ENCODE results near the gene ANKRD6. TPM values are rescaled to one million over a fixed set of nuclear protein-coding genes. Genes with fewer than 3 reads are reported as not detected.

The ANKRD6 gene
- total RNA-seq, 1 experiment from 2014 or later: 5.6 TPM

GRCh38 chr6:89649682-89650081, 216.7 kb downstream of the ANKRD6 start:
- Histone ChIP-seq H3K4me2 (ENCODE audit: low read length) (no peak overlapping the region), H3K79me2 (ENCODE audit: low read length) (no peaks in the 10 kb centered on the region), H3K36me3 (ENCODE audit: low read depth, low read length) (peaks cover 35% of the 10 kb centered on the region), H3K4me1 (ENCODE audit: insufficient read depth, low read length) (peaks cover 10% of the 10 kb centered on the region; the same call in 1 of the 2 replicates), H3K9me3 (ENCODE audit: low read length) (no peaks in the 10 kb centered on the region), H4K20me1 (ENCODE audit: low read length) (no peaks in the 10 kb centered on the region), H3K27me3 (ENCODE audit: low read length) (no peaks in the 10 kb centered on the region), H3K9me2 (replicated peaks; ENCODE audit: low read length) (no peaks in the 10 kb centered on the region), H3K27ac (ENCODE audit: low read length) (no peak overlapping the region), H3F3A (ENCODE audit: low read length, unreplicated experiment) (no peaks in the 10 kb centered on the region), H2AFZ (ENCODE audit: low read length) (no peak overlapping the region), H3K9ac (ENCODE audit: low read length) (no peak overlapping the region), H3K4me3 (ENCODE audit: low read length) (no peak overlapping the region)
- ATAC-seq: no peak
- ChIA-PET CTCF (no interaction called here), POLR2A (ENCODE audit: unreplicated experiment) (no interaction called here)
- BruUV-seq (replicated peaks): no TSS peak
- no peak for DNase-seq
- intact Hi-C loops (cut with micrococcal nuclease): no loop called here
- TF ChIP-seq EZH2phosphoT487 (IDR thresholded peaks at IDR 0.05; ENCODE audit: borderline replicate concordance, low read length) (no peak), CTCF (conservative IDR thresholded peaks at IDR 0.05; ENCODE audit: low read depth, low read length) (no peak), EZH2 (IDR thresholded peaks at IDR 0.05; ENCODE audit: low read length, unreplicated experiment) (no peak)

- Histone ChIP-seq H3K9me2 (replicated peaks; ENCODE audit: low read length) (no peaks in the 10 kb centered on the region), H2AFZ (ENCODE audit: low read length) (no peak overlapping the region), H3K4me2 (ENCODE audit: low read length) (no peak overlapping the region), H3F3A (ENCODE audit: low read length, unreplicated experiment) (no peaks in the 10 kb centered on the region), H3K4me3 (ENCODE audit: low read length) (no peak overlapping the region), H3K9me3 (ENCODE audit: low read length) (no peaks in the 10 kb centered on the region), H3K27me3 (ENCODE audit: low read length) (no peaks in the 10 kb centered on the region), H3K79me2 (ENCODE audit: low read length) (no peaks in the 10 kb centered on the region), H4K20me1 (ENCODE audit: low read length) (no peaks in the 10 kb centered on the region), H3K36me3 (ENCODE audit: low read depth, low read length) (peaks cover 35% of the 10 kb centered on the region), H3K4me1 (ENCODE audit: insufficient read depth, low read length) (peaks cover 1% of the 10 kb centered on the region; the same call in 1 of the 2 replicates), H3K9ac (ENCODE audit: low read length) (no peak overlapping the region), H3K27ac (ENCODE audit: low read length) (no peak overlapping the region)
- no peak for DNase-seq
- no TSS peak for BruUV-seq (replicated peaks)
- ChIA-PET CTCF (no interaction called here), POLR2A (ENCODE audit: unreplicated experiment) (no interaction called here)
- no peak for ATAC-seq
- no peak for TF ChIP-seq EZH2phosphoT487 (IDR thresholded peaks at IDR 0.05; ENCODE audit: borderline replicate concordance, low read length)
- intact Hi-C loops (cut with micrococcal nuclease): no loop called here
Measured at GRCh38 chr6:89650579-89650978, 217.6 kb downstream of the ANKRD6 start.

GRCh38 chr6:89655122-89655521, 222.2 kb downstream of the ANKRD6 start:
- H3K9ac ChIP-seq (ENCODE audit: low read length): no peak overlapping the region
- no peak overlapping the region for H3K4me3 ChIP-seq (ENCODE audit: low read length)
- intact Hi-C loops (cut with micrococcal nuclease): no loop called here
- H3K36me3 ChIP-seq (ENCODE audit: low read depth, low read length): peaks cover 25% of the 10 kb centered on the region
- no peaks in the 10 kb centered on the region for H3F3A ChIP-seq (ENCODE audit: low read length, unreplicated experiment)
- ChIA-PET CTCF (no interaction called here), POLR2A (ENCODE audit: unreplicated experiment) (no interaction called here)
- H3K79me2 ChIP-seq (ENCODE audit: low read length): no peaks in the 10 kb centered on the region
- ATAC-seq (no peak), DNase-seq (peak; percentile 35)
- TF ChIP-seq CTCF (conservative IDR thresholded peaks at IDR 0.05; ENCODE audit: low read depth, low read length) (no peak), EZH2phosphoT487 (IDR thresholded peaks at IDR 0.05; ENCODE audit: borderline replicate concordance, low read length) (no peak), EZH2 (IDR thresholded peaks at IDR 0.05; ENCODE audit: low read length, unreplicated experiment) (no peak)
- H2AFZ ChIP-seq (ENCODE audit: low read length): no peak overlapping the region
- no peaks in the 10 kb centered on the region for H4K20me1 ChIP-seq (ENCODE audit: low read length)
- H3K4me1 ChIP-seq (ENCODE audit: insufficient read depth, low read length): no peaks in the 10 kb centered on the region
- H3K9me2 ChIP-seq (replicated peaks; ENCODE audit: low read length): no peaks in the 10 kb centered on the region
- no peak overlapping the region for H3K4me2 ChIP-seq (ENCODE audit: low read length)
- no peaks in the 10 kb centered on the region for H3K9me3 ChIP-seq (ENCODE audit: low read length)
- no TSS peak for BruUV-seq (replicated peaks)
- no peak overlapping the region for H3K27ac ChIP-seq (ENCODE audit: low read length)
- no peaks in the 10 kb centered on the region for H3K27me3 ChIP-seq (ENCODE audit: low read length)

Data from PC-3 (cell line).